Panc1 (cell line): ENCODE measurements around the gene DCBLD2.

ENCODE experiments used
- CTCF ChIP-seq: fragments of 450-650 bp; IDR thresholded peaks from 2 replicates; pipeline ENCODE4 v1.5.1; 2017; ENCODE audit warnings: mild to moderate bottlenecking
- POLR2AphosphoS5 ChIP-seq: IDR thresholded peaks from 2 replicates; pipeline ENCODE4 v1.6.1; 2012; ENCODE audit warnings: mild to moderate bottlenecking, low read depth, low read length, moderate library complexity

DNA sequence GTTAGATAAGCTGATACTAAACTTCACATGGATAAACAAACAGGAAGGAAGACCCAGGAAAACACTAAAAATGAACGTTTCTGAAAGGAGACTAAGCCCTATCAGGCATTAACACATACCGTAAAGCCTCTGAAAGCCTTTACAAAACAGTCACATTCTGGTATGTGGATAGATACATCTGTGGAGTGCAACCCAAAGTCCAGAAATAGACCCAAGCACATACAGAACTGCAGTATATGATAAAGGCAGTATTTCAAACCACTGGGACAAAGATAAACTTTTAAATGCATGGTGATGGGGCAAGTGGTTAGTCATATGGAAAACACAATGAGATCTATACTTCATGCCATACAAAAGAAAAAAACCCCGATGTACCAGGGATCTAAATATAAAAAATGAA, 26.0 kb downstream of the DCBLD2 start:
- TF ChIP-seq POLR2AphosphoS5 (no peak), CTCF (no peak)
